ENCODE measurements around the gene RECQL5. TPM values are rescaled to one million over a fixed set of nuclear protein-coding genes. Genes with fewer than 3 reads are reported as not detected.

The RECQL5 gene
- polyA plus RNA-seq, 1 donor from 2014 or later = 9.6 TPM

DNA sequence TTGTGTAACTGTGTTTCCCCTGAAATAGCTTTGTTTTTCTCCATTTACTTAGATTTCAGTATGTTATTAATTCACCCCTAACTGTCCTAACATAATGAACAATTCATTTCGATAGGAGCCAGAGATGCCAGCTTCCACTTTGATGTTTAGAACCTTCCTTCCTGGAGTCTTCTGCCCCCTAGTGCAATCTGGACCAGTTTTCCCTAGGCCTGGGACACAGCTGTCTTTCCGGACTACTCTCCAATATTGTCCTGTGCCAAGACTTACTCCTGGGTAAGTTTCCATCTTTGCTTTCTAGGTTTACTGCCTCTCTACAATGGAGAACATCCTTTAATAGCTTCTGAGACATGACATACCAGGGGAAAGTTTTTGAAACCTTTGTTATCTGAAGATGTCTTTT is 12.8 kb downstream of the RECQL5 start:
- Histone ChIP-seq H3K9me2 (ENCODE audit: insufficient read depth, low read length) (no peaks in the 10 kb centered on the region), H4K20me1 (ENCODE audit: insufficient read depth) (no peaks in the 10 kb centered on the region), H3F3A (ENCODE audit: insufficient read depth, low read length, poor library complexity, severe bottlenecking) (no peaks in the 10 kb centered on the region), H3K9me3 (ENCODE audit: low read length) (no peaks in the 10 kb centered on the region), H2AFZ (ENCODE audit: low read depth, low read length) (no peak overlapping the region), H3K79me2 (replicated peaks; ENCODE audit: insufficient read depth, low read length) (no peaks in the 10 kb centered on the region), H3K9ac (ENCODE audit: low read length) (no peak overlapping the region), H3K27me3 (ENCODE audit: insufficient read depth, low read depth, low read length) (no peaks in the 10 kb centered on the region), H3K36me3 (ENCODE audit: insufficient read depth, low read length) (peaks cover 8% of the 10 kb centered on the region), H3K27ac (ENCODE audit: low read length) (no peak overlapping the region), H3K4me3 (ENCODE audit: low read length) (no peak overlapping the region), H3K4me2 (ENCODE audit: low read length) (no peak overlapping the region)
- TF ChIP-seq, protein P1, sequence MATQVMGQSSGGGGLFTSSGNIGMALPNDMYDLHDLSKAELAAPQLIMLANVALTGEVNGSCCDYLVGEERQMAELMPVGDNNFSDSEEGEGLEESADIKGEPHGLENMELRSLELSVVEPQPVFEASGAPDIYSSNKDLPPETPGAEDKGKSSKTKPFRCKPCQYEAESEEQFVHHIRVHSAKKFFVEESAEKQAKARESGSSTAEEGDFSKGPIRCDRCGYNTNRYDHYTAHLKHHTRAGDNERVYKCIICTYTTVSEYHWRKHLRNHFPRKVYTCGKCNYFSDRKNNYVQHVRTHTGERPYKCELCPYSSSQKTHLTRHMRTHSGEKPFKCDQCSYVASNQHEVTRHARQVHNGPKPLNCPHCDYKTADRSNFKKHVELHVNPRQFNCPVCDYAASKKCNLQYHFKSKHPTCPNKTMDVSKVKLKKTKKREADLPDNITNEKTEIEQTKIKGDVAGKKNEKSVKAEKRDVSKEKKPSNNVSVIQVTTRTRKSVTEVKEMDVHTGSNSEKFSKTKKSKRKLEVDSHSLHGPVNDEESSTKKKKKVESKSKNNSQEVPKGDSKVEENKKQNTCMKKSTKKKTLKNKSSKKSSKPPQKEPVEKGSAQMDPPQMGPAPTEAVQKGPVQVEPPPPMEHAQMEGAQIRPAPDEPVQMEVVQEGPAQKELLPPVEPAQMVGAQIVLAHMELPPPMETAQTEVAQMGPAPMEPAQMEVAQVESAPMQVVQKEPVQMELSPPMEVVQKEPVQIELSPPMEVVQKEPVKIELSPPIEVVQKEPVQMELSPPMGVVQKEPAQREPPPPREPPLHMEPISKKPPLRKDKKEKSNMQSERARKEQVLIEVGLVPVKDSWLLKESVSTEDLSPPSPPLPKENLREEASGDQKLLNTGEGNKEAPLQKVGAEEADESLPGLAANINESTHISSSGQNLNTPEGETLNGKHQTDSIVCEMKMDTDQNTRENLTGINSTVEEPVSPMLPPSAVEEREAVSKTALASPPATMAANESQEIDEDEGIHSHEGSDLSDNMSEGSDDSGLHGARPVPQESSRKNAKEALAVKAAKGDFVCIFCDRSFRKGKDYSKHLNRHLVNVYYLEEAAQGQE (IDR thresholded peaks at IDR 0.05; ENCODE audit: borderline replicate concordance) = no peak
- TF ChIP-seq, protein P2, sequence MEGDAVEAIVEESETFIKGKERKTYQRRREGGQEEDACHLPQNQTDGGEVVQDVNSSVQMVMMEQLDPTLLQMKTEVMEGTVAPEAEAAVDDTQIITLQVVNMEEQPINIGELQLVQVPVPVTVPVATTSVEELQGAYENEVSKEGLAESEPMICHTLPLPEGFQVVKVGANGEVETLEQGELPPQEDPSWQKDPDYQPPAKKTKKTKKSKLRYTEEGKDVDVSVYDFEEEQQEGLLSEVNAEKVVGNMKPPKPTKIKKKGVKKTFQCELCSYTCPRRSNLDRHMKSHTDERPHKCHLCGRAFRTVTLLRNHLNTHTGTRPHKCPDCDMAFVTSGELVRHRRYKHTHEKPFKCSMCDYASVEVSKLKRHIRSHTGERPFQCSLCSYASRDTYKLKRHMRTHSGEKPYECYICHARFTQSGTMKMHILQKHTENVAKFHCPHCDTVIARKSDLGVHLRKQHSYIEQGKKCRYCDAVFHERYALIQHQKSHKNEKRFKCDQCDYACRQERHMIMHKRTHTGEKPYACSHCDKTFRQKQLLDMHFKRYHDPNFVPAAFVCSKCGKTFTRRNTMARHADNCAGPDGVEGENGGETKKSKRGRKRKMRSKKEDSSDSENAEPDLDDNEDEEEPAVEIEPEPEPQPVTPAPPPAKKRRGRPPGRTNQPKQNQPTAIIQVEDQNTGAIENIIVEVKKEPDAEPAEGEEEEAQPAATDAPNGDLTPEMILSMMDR (IDR thresholded peaks at IDR 0.05; ENCODE audit: poor library complexity, severe bottlenecking) = no peak
- TF ChIP-seq TAF1 (IDR thresholded peaks at IDR 0.05; ENCODE audit: low read depth) = no peak
- TF ChIP-seq EZH2 (IDR thresholded peaks at IDR 0.05; ENCODE audit: borderline replicate concordance, insufficient read depth, low read length, poor library complexity, severe bottlenecking) = no peak

DNA sequence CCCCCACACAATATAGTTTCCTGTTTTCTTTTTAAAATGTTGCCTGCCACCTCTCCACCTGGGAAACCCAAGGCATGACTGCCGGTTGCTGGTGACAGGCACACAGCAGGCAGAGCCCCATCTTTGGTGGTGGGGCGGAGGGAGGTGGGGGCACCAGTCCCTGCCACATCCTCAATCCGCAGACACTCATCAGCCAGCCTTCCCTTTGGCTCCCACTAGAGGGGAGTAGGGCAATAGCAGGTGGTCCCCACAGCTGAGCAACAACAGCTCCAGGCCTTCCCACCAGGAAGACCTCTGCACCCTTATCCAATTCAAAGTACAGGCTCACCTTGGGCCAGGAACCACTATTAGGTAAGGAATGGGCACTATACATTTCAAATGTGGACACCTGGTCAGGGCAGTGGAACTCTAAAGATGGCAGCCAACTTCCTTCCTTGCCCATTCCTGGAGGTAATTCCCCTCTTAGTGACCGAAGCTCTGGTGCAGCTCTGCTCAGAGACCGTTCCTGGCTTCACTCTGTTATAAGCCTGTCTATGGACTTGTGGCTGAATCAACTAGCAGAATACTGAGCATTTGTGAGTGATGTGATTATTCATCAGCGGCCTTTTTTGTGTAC is 13.9 kb downstream of the RECQL5 start:
- no peaks in the 10 kb centered on the region for H3K9me2 ChIP-seq (ENCODE audit: insufficient read depth, low read length)
- no peak overlapping the region for H3K9ac ChIP-seq (ENCODE audit: low read length)
- peaks cover 4% of the 10 kb centered on the region for H3K36me3 ChIP-seq (ENCODE audit: insufficient read depth, low read length)
- no peaks in the 10 kb centered on the region for H3K79me2 ChIP-seq (replicated peaks; ENCODE audit: insufficient read depth, low read length)
- H2AFZ ChIP-seq (ENCODE audit: low read depth, low read length) = no peak overlapping the region
- no peak overlapping the region for H3K4me2 ChIP-seq (ENCODE audit: low read length)
- no peaks in the 10 kb centered on the region for H4K20me1 ChIP-seq (ENCODE audit: insufficient read depth)
- no peaks in the 10 kb centered on the region for H3F3A ChIP-seq (ENCODE audit: insufficient read depth, low read length, poor library complexity, severe bottlenecking)
- no peak overlapping the region for H3K27ac ChIP-seq (ENCODE audit: low read length)
- no peaks in the 10 kb centered on the region for H3K27me3 ChIP-seq (ENCODE audit: insufficient read depth, low read depth, low read length)
- H3K9me3 ChIP-seq (ENCODE audit: low read length) = no peaks in the 10 kb centered on the region
- TF ChIP-seq TAF1 (IDR thresholded peaks at IDR 0.05; ENCODE audit: low read depth) = no peak
- TF ChIP-seq POLR2AphosphoS5 (IDR thresholded peaks at IDR 0.05) = no peak
- peak; percentile 45 for TF ChIP-seq RAD21 (conservative IDR thresholded peaks at IDR 0.05)
- TF ChIP-seq EZH2 (IDR thresholded peaks at IDR 0.05; ENCODE audit: borderline replicate concordance, insufficient read depth, low read length, poor library complexity, severe bottlenecking) = no peak
- TF ChIP-seq, protein P2 (IDR thresholded peaks at IDR 0.05; ENCODE audit: poor library complexity, severe bottlenecking) = peak; percentile 68
- TF ChIP-seq SMC3 (conservative IDR thresholded peaks at IDR 0.05; ENCODE audit: poor library complexity) = peak; percentile 45
- no peak overlapping the region for H3K4me3 ChIP-seq (ENCODE audit: low read length)

Data from neural cell (in vitro differentiated cells).